GM18870 (cell line): ENCODE data around the gene FAM163B.

Experiments
- ATAC-seq: cut with Tn5 transposase; IDR thresholded peaks from one replicate; pipeline ENCODE4 v1.9.1; 2021; ENCODE audit warnings: moderate library complexity; ENCODE audit not compliant: unreplicated experiment

The FAM163B gene

DNA sequence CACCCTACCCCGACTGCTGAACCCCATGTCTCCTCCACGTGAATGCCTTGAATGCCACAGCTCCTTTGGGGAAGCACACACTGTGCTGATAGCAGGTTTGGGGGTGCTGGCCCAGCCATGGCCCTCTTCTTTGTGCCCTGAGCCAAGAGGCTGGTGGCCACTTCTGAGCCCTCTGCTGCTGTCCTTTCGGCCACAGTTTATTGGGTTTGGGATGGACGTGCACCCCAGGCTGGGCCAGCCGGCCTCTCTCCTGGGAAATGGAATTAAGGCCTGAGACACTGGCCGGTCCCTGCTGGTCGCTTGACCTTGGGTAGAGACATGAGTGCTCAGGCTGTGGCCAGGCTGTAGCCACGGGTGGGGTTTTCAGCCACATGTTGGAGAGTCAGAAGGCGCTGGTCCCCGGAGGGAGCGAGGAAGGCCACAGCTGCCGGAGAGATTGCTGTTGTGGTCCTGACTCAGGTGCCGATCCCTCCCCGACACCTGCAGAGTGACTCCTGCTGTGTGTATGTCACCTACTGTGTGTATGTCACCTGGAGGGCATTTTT, 26.6 kb downstream of the FAM163B start:
- no peak for ATAC-seq

DNA sequence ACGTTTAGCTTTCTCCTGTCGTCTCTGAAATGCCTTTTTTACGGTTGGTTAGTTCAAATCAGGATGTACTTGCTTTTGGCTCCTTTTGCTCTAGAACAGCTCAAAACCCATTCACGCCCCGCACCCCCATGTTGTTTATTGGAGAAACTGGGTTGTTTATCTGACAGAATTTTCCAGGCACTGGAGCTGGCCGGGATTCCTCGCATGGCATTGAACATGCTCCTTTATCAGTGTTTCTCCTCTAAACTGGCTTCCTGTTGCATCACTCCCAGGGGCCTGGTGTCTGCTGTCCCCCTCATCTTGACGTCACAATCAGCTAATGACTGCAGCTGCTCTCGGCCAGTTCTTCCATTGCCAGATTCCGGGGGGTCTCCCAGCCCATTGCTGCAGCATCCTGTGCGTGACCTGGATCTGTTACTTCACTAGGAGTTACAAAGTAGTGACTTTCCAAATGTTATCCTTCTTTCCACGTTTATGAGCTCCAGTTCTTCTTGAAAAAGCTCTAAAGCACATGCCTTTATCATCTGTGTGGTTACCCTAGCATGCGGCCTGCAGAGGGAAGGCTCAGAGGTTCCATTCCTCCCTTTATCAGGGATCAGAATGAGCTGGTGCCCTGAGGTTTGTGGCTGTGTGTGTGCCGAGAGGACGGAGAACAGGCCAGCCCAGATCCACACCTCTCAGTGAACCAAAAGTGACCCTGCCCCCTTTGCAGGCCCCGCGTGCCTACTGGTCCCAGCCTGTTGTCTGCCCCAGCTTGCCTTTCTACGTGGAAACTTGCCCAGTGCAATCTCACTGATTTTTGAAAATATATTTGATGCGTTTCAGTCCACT, 27.5 kb downstream of the FAM163B start:
- no peak for ATAC-seq

DNA sequence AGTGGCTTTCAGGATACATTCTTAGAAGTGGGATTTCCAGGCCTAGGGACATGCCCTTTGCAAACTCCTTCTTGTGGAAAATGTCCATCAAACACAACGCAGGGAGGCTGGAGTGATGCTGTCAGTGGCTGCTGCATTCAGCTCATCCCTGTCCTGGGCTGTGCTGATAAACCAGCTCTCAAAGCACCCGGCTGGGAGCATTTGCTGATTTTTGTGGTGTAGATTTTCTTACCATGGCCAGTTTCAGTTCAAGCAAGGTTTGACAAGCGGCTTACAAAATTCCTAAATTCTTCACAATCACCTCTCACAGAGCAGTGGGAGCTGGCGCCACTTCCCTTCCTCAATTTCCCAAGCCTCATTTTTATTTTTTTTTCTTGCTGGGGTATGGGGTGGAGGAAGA, 28.2 kb downstream of the FAM163B start:
- ATAC-seq: no peak

DNA sequence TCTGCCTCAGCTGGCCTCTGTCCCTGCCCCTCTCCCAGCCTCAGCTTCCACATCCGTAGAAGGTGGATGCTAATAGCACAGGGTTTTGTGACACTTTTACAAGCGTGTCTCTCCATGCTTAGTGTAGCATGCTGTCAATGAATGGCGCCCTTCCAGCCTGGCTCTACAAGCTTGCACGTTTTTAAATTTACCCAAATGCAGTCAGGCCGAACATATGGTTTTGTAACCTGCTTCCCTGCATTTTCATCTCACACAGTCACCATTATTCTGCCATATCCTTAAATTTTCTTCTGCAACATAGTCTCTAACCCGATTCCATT, 28.8 kb downstream of the FAM163B start:
- no peak for ATAC-seq

DNA sequence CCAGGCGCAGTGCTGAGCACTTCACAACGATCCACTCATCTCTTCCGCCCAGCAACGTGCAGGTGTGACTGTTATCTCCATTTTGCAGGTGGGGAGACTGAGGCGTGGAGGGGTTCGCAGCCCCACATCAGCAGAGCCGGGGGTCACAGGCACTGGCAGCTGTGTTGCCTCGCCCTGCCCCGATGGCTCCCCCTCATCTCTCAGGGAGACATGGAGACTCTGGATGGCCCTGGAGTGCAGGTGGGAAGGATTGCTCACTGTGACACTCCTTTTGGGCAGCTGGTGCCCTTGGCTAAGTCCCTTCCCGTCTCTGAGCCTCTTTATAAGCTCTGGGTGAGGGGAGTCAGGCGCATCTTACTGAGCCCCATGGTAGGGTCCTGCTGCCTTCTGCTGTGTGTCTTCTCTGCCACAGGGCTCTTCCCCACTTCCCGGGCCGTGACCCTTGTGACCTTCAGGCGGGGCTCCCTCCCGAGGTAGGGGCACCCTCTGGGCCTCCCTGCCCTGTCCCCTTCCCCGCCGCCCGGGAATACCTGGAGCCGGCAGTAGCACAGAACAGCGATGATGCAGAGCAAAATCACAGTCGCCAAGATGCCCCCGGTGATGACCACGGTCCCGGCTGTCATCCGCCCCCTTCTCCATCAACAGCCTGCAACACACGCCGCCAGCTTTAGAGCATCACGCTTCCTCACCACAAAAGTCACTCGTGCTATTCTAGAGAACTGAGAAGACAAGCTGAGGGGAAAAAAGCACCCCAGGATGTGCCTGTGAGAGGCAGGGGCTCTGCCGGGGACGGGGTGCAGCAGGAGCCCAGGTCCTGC, 29.4 kb downstream of the FAM163B start:
- no peak for ATAC-seq

DNA sequence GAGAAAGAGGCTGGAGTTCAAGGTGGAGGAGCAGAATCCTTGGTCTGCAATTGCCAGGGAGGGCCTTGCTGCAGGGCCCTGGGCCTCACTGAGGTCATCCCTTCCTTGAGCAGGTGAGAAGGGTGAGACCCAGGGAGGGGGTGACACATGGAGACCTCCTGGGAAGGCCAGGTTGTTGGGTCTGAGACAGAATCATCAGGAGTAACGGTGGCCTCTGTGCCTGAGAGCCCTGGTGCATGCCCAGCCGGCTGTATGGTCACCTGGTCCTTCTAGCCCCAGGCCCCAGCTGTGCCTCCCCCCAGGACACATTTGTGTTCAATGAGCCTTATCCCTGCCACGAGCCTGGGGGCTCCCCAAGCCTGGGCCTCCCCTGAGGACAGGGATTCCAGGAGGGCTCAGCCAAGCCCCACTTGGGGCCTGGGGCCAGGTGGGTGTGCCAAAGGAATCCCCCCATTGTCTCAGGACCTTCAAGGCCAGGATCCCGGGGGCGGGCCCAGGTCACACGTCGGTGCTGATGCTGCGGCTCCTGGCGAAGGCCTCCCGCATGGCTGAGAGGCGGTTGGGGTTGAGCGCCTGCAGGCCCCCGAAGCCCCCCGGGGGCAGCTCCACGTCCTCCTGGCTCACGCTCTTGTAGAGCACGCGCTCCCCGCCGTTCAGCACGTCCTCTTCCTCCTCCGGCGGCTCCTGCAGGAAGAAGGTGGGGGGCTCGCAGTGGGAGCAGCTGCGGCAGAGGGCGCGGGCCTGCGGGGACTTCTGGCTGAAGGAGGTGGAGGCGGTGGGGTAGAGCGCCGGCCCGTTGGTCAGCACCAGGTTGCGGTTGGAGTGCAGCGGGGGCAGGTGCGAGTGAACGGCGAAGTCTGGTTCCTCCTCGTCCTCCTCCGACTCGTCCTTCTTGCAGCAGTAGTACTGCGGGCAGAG, 30.4 kb downstream of the FAM163B start:
- no peak for ATAC-seq

DNA sequence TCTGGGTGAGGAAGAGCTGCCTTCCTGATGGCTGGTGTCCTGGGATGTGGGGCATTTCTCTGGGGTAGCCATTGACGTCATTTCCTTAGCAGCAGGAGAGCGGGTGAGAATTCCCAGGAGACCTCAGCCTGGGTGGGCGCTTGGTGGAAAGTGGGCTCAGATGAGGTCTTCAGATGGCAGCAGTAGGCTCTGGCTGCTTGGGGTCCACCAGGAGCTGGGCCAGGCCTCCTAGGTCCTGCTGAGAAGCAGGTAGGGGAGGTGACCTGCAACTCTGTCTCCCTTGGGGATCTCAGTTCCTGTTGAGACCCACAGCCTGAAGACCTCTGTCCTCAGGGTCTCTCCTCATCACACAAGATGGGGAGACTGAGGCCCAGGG, 31.5 kb downstream of the FAM163B start:
- no peak for ATAC-seq

DNA sequence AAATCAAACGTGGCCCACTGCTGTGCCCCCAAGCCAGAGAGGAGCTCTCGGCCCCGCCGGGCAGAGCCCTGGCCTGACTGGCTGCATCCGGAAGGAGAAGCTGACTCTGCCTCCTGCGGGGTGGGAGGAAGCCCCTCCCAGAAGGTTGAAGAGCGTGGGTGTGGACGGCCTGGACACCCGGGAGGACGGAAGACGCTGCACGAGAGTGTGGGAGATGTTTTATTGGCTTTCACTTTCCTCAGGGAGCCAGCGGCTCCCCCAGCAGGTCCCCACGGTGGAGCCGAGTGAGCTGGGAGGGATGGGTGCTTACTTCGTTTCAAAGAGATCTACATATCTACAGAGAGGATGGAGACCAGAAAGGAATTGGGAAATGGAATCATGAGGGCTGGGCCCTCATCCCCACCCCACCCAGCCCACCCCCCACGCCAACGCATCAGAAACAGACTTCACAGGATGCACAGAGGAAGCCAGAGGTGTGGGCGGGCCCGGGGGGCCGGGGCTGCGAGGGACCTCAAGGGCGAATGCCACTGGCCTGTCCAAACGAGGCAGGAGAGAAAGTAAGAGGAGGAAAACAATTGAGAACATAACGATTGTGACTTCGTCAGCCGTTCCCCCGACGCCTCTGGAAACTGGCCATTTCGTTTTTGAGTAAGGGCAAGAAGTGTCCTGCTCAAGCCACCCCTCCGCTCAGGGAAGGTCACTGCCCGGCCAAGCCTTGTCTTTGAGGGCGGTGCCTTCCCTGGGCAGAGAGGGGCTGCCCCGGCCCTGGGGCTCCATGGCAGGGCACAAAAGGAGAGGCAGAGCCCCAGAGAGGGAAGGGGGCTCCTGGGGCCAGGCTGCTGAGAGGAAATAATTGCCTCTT, 32.1 kb downstream of the FAM163B start:
- no peak for ATAC-seq

DNA sequence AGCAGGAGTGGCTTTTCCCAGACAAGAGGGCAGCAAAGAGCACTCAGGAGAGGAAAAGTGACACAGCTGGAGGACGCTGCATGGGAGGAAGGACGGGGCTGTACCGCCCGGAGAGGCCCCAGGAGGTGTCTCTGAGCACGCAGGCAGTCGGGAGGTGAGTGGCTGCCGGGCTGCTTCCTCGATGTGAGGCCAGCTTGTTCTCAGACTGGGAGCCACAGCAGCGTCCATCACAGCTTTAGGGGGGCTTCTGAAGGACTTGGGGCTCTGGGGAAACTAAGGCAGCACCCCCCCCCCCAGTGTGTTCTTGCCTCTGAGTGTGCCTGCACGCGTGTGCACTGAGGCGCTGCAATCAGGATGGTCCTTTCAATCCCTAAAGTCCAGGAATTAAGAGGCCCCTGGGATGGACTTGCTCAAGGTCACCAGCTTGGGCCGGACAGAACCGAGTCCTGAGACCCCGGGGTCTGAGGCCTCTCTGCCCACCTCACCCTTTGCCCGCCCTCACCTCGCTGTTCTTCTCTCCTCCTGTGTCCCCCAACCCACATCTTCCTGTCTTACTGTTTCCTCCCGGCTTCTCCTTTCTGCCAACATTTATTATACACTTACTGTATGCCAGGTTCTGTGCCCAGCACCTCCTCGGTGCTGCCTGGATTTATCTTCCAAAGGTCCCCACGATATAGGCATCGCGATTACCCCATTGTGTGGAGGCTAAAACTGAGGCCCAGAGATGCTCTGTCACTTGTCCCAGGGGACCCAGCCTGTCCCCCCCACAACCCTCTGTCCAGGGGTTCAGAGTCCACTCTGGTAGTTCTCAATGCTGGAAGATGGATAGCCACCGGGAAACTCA, 32.9 kb downstream of the FAM163B start:
- ATAC-seq: no peak

DNA sequence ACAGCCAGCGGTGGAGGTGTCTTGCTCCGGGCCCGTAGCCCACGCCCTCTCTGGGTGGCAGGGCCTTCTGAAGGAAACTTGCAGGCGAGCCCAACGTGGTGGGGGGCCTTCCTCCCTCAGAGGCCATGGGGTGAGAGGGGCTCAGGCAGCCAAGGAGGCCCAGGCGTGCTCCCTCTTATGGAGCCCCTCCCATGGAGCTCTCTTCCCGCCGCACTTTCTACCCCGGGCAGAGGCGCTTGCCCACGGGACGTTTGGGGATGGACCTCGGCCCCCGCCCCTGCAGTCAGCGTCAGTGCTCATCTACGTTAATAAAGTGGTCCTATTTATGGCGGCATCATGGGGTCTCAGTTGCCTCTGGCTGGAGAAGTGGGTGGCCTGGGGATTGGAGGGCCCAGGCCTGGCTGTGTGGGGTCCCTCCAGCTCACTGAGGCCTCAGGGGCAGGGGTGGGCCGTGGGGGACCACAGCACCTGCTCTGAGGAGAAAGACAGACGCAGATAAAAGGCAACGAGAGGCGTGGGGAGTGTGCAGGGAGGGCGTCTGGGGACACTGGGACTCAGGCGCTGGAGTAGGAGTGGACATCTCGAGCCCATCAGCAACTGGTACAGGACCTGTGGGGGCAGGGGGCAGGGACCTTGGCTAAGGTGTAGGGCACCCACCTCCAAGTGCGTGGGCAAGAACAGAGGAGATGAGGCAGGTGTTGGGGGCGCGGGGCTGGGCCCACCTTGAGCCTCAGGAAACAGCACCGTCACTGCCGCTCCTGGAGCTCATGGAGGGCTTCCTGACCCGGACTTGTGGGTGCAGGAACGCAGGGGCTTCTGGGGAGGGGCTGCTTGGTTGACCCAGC, 33.8 kb downstream of the FAM163B start:
- ATAC-seq: no peak

DNA sequence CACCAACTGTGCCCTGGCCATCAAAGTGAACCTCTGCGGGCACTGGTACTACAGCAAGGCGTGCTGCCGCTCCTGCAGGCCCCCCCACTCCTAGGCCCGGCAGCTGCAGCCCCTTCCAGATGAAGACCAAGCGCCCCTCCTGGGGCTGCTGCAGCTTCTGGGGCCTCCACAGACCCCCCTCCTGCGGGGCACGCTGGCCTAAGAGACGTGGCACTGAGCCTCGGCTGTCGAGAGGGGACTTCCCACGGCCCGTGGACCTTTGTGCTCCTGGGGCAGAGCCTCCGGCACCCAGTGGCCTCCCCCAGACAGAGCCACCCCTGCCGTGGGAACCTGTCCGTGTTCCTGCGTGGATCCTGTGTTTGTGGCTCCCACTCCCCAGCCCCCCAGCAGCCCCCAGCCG, 34.4 kb downstream of the FAM163B start:
- no peak for ATAC-seq

DNA sequence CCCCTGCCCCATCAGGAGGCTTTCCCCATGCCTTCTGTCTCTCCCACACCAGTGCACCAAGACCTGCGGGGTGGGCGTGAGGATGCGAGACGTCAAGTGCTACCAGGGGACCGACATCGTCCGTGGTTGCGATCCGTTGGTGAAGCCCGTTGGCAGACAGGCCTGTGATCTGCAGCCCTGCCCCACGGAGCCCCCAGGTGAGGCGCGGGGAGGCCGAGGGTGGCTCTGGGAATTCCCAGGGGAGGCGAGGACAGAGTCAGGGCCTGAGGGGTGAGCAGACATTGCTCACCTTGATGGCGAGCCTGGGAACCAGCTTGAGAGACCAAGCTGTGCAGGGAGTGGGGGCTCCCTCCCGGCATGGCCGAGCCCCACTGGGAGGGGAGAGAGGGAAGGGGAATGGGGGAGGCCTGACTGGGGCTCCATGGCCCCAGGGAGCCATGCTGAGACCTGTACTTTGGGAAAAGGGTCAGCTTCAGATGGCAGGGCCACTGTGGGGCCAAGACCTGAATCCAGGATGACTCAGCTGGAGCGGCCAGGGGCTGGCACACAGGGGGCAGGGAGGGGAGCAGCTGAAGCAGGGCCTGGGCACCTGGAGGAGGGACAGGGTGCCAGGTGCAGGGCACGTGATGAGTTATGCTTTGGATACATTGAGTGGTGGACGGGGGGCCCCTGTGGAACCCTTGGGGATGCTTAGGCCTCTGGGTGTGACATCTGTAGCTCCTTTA, 35.2 kb downstream of the FAM163B start:
- no peak for ATAC-seq

DNA sequence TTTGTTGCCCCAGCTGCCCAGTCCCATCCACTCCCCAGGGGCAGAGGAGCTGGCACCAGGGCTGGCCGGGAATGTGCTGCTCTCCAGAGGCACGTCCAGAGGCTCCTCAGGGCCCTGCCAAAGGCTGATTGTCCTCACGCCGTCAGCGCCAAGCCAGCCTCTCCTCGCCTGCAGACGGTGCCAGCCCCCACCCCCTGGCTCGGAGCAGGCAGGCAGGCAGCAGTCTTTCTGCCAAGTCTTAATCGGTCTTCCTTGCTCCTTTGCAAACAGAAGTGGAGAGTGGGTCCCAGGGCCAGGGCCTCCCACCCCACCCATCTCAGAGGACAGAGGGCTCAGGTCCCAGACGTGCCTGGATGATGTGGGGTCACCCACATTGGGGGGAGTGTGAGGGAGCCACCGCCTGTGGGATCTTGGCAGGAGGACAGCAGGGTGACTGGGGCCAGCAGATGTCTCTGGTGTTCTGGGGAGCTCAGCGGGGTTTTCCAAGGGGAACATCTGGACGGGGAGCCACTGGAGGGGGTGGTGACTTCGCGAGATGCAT, 36.3 kb downstream of the FAM163B start:
- no peak for ATAC-seq

DNA sequence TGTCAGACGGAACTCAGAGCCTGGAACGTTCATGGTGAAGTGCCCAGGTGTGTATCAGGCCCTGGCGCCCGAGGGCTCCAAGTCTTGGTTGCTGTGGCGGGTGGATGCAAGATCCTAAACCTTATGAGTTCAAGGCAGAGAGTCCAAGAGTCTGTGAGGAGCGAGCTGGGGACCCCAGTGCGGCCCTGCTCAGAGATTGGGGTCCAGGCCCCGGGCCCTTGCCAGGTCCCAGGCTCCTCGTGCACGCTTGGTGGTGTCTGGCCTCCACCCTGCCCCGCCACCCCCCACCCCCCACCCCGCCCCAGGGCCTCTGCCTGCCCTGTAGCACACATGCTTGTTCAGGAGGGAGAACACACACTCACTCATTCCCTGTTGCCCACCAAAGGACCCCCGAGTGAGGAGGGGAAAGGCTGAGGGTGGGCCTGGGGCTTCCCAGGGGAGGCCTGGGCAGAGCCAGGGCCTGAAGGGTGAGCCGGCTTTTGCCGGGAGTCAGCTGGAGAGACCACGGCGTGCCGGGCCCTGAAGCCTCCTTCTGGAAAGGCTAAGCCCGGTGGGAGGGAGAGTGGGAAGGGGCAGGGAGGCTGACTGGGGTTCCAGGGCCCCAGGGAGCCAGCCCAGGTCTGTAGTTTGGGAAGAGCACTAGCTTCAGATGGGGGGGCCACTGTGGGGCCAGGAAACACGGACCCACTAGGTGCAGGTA, 37.1 kb downstream of the FAM163B start:
- ATAC-seq: no peak

DNA sequence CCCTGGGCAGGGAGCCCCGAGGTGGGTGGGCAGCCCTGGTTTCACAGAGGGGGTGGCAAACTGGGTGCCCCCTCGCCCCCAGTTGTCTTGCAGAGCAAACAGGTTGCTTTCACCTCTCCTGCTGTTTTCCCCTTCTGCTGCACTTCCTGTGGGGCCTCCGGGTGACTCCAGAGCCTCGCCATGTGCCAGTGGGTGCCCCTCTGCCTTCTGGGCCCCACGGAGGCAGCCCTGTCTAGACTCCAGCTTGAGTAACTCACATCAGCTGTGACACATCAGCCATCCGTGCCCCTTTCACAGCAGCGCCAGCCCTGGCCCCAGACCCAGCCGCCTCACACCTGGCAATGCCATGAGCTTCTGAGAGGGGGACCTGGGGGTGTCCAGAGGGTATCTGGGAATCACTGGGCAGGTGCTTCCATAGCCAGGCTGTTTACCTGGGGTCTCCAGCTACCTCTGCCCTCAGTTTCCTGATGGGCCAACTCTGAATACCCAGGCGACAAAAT, 37.7 kb downstream of the FAM163B start:
- ATAC-seq: no peak

DNA sequence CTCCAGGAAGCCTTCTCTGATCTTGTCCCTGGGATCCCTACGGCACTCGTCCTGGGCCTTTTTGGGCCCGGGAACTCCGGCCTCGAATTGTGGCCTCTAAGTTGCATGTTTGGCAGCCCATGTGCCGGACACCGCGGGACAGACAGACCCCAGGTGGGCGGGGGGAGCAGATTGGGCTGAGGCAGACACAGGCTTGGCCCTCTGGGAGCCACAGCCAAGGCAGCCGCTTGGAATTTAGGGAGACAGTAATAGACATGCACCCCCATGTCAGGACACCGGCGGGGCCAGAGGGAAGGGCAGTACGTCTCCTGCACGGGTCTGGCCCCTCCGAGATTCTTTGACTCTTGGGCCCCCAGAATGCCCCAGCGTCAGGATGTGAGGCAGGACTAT, 38.5 kb downstream of the FAM163B start:
- no peak for ATAC-seq
